ENCODE measurements around the gene PAX7. TPM values are rescaled to one million over a fixed set of nuclear protein-coding genes. Genes with fewer than 3 reads are reported as not detected.

PAX7 gene
- total RNA-seq, 1 experiment from 2014 or later = 0.15 TPM

GRCh38 chr1:18775341-18775740, 144.7 kb downstream of the PAX7 start:
- H3K27me3 ChIP-seq (ENCODE audit: insufficient read depth, low read length) = no peaks in the 10 kb centered on the region
- H3K56ac ChIP-seq (ENCODE audit: insufficient read length, low read depth, low read length) = no peak overlapping the region
- Mint-ChIP-seq H3K36me3 (ENCODE audit: insufficient read depth in 1 of 3, low read depth in 3 of 3) (no peaks in the 10 kb centered on the region), H3K27ac (no peak overlapping the region), H3K27me3 (ENCODE audit: low read depth) (peaks cover 58% of the 10 kb centered on the region), H3K4me3 (no peak overlapping the region), H3K4me1 (peaks cover 6 to 24% of the 10 kb centered on the region in 2 experiments), H3K9me3 (no peaks in the 10 kb centered on the region; a peak in 1 of 5 replicates)
- no peaks in the 10 kb centered on the region for H3K9me3 ChIP-seq (ENCODE audit: control insufficient read depth, low read depth, low read length)
- H2AK5ac ChIP-seq (ENCODE audit: insufficient read length, low read length) = no peak overlapping the region
- DNase-seq = no peak
- H4K20me1 ChIP-seq (ENCODE audit: control insufficient read depth, insufficient read depth, insufficient read length) = no peaks in the 10 kb centered on the region
- H3T11ph ChIP-seq (ENCODE audit: low read length) = no peak overlapping the region
- H3K79me2 ChIP-seq (ENCODE audit: insufficient read depth, low read length) = no peaks in the 10 kb centered on the region
- no peak overlapping the region for H2BK5ac ChIP-seq (ENCODE audit: insufficient read length, low read length)
- no peak overlapping the region for H3K4me2 ChIP-seq (ENCODE audit: insufficient read depth, insufficient read length, low read length)
- no peak overlapping the region for H3K27ac ChIP-seq (ENCODE audit: insufficient read length, low read depth, low read length)
- no peak overlapping the region for H2BK120ac ChIP-seq (ENCODE audit: low read depth, low read length, poor library complexity, severe bottlenecking)
- H2BK12ac ChIP-seq (ENCODE audit: insufficient read length, low read depth, low read length) = no peak overlapping the region
- H3K23me2 ChIP-seq (ENCODE audit: insufficient read length, low read depth, low read length, poor library complexity, severe bottlenecking) = no peaks in the 10 kb centered on the region
- H3K14ac ChIP-seq (ENCODE audit: insufficient read depth, low read length) = no peak overlapping the region
- H3K9ac ChIP-seq (ENCODE audit: extremely low read depth, insufficient read length, low read length) = no peak overlapping the region
- no peak for TF ChIP-seq CTCF (conservative IDR thresholded peaks at IDR 0.05)
- H3K23ac ChIP-seq (ENCODE audit: insufficient read length, low read depth, low read length) = no peak overlapping the region
- H4K8ac ChIP-seq (replicated peaks; ENCODE audit: insufficient read length, low read depth, low read length) = no peak overlapping the region
- no peaks in the 10 kb centered on the region for H3K79me1 ChIP-seq (ENCODE audit: insufficient read depth, low read depth, low read length, poor library complexity, severe bottlenecking)
- H3K18ac ChIP-seq (ENCODE audit: insufficient read length, low read depth, low read length) = no peak overlapping the region
- no peak overlapping the region for H2BK15ac ChIP-seq (ENCODE audit: low read depth, low read length)
- no peak overlapping the region for H4K91ac ChIP-seq (ENCODE audit: insufficient read length, low read depth, low read length)
- no CpG with 5 or more reads among the region's 1 CpG for WGBS (ENCODE audit: extremely low coverage, insufficient read length, low lambda C conversion rate)
- no peak overlapping the region for H4K5ac ChIP-seq (ENCODE audit: insufficient read length, low read depth, low read length)
- H3K4me1 ChIP-seq (ENCODE audit: insufficient read depth, low read length) = no peaks in the 10 kb centered on the region
- H3K4ac ChIP-seq (ENCODE audit: low read depth, low read length) = no peak overlapping the region
- no peak overlapping the region for H2BK20ac ChIP-seq (ENCODE audit: low read depth, low read length, poor library complexity, severe bottlenecking)
- no peak overlapping the region for H2AFZ ChIP-seq (ENCODE audit: low read length)

All from H9 (cell line).